ENCODE data around the gene USP24. TPM values are rescaled to one million over a fixed set of nuclear protein-coding genes. Genes with fewer than 3 reads are reported as not detected.

Gene USP24
- total RNA-seq, 1 experiment from 2014 or later: 54.6 TPM

GRCh38 chr1:55038974-55039341 is 176.2 kb downstream of the USP24 start:
- H3K4me1 ChIP-seq (ENCODE audit: insufficient read depth, low read length, poor library complexity, severe bottlenecking): peaks cover 19% of the 10 kb centered on the region
- ChIA-PET CTCF (interaction anchor here (1.5 kb wide), 1 partner anchor 17 kb away, joined by 3 read pairs; no protein-coding TSS in a partner anchor), POLR2A (ENCODE audit: low non-redundant PET) (no interaction called here)
- H3K36me3 ChIP-seq (ENCODE audit: insufficient read depth, low read length, poor library complexity, severe bottlenecking): peaks cover 9% of the 10 kb centered on the region
- H3K27me3 ChIP-seq (replicated peaks; ENCODE audit: insufficient read depth, low read depth, low read length, poor library complexity): no peaks in the 10 kb centered on the region
- peak overlapping the region; percentile 83 for H3K4me3 ChIP-seq (ENCODE audit: low read depth, low read length, poor library complexity, severe bottlenecking)
- intact Hi-C loops (cut with micrococcal nuclease; ENCODE audit: unreplicated experiment): no loop called here
- peak overlapping the region; percentile 62 for H3K27ac ChIP-seq (ENCODE audit: low read depth, low read length, poor library complexity, severe bottlenecking)
- no peak for DNase-seq (ENCODE audit: low spot score)
- no peak for TF ChIP-seq CTCF (conservative IDR thresholded peaks at IDR 0.05; ENCODE audit: low read depth, low read length)
- TF ChIP-seq EZH2 (IDR thresholded peaks at IDR 0.05; ENCODE audit: borderline replicate concordance, low read depth, low read length, poor library complexity, severe bottlenecking): no peak
- H3K9me3 ChIP-seq (ENCODE audit: low read depth, low read length, poor library complexity, severe bottlenecking): no peaks in the 10 kb centered on the region
- no TSS peak for BruUV-seq (replicated peaks)

- CTCF ChIA-PET: interaction anchor here (1.5 kb wide), 1 partner anchor 17 kb away, joined by 3 read pairs; no protein-coding TSS in a partner anchor
- BruUV-seq (replicated peaks): no TSS peak
- intact Hi-C loops (cut with micrococcal nuclease; ENCODE audit: unreplicated experiment): no loop called here
- POLR2A ChIA-PET (ENCODE audit: low non-redundant PET): no interaction called here
- H3K27me3 ChIP-seq (replicated peaks; ENCODE audit: insufficient read depth, low read depth, low read length, poor library complexity): no peaks in the 10 kb centered on the region
- no peak overlapping the region for H3K4me3 ChIP-seq (ENCODE audit: low read depth, low read length, poor library complexity, severe bottlenecking)
- TF ChIP-seq CTCF (conservative IDR thresholded peaks at IDR 0.05; ENCODE audit: low read depth, low read length) (no peak), EZH2 (IDR thresholded peaks at IDR 0.05; ENCODE audit: borderline replicate concordance, low read depth, low read length, poor library complexity, severe bottlenecking) (no peak)
- no peaks in the 10 kb centered on the region for H3K9me3 ChIP-seq (ENCODE audit: low read depth, low read length, poor library complexity, severe bottlenecking)
- no peak overlapping the region for H3K27ac ChIP-seq (ENCODE audit: low read depth, low read length, poor library complexity, severe bottlenecking)
- no peak for DNase-seq (ENCODE audit: low spot score)
- H3K4me1 ChIP-seq (ENCODE audit: insufficient read depth, low read length, poor library complexity, severe bottlenecking): peaks cover 19% of the 10 kb centered on the region
- H3K36me3 ChIP-seq (ENCODE audit: insufficient read depth, low read length, poor library complexity, severe bottlenecking): peaks cover 4% of the 10 kb centered on the region
These were observed 176.7 kb downstream of the USP24 start for GRCh38 chr1:55038552-55038838.

GRCh38 chr1:55037733-55038551 is 177.2 kb downstream of the USP24 start:
- H3K4me3 ChIP-seq (ENCODE audit: low read depth, low read length, poor library complexity, severe bottlenecking): no peak overlapping the region
- no peak for TF ChIP-seq EZH2 (IDR thresholded peaks at IDR 0.05; ENCODE audit: borderline replicate concordance, low read depth, low read length, poor library complexity, severe bottlenecking)
- TF ChIP-seq CTCF (conservative IDR thresholded peaks at IDR 0.05; ENCODE audit: low read depth, low read length): no peak
- DNase-seq (ENCODE audit: low spot score): no peak
- H3K27ac ChIP-seq (ENCODE audit: low read depth, low read length, poor library complexity, severe bottlenecking): no peak overlapping the region
- ChIA-PET CTCF (interaction anchor here (1.5 kb wide), 1 partner anchor 16 kb away, joined by 3 read pairs; no protein-coding TSS in a partner anchor), POLR2A (ENCODE audit: low non-redundant PET) (no interaction called here)
- no peaks in the 10 kb centered on the region for H3K36me3 ChIP-seq (ENCODE audit: insufficient read depth, low read length, poor library complexity, severe bottlenecking)
- no TSS peak for BruUV-seq (replicated peaks)
- peaks cover 19% of the 10 kb centered on the region for H3K4me1 ChIP-seq (ENCODE audit: insufficient read depth, low read length, poor library complexity, severe bottlenecking)
- intact Hi-C loops (cut with micrococcal nuclease; ENCODE audit: unreplicated experiment): no loop called here
- H3K9me3 ChIP-seq (ENCODE audit: low read depth, low read length, poor library complexity, severe bottlenecking): no peaks in the 10 kb centered on the region
- no peaks in the 10 kb centered on the region for H3K27me3 ChIP-seq (replicated peaks; ENCODE audit: insufficient read depth, low read depth, low read length, poor library complexity)
